Measurements from ENCODE around the gene GNAI2.

Gene GNAI2

DNA sequence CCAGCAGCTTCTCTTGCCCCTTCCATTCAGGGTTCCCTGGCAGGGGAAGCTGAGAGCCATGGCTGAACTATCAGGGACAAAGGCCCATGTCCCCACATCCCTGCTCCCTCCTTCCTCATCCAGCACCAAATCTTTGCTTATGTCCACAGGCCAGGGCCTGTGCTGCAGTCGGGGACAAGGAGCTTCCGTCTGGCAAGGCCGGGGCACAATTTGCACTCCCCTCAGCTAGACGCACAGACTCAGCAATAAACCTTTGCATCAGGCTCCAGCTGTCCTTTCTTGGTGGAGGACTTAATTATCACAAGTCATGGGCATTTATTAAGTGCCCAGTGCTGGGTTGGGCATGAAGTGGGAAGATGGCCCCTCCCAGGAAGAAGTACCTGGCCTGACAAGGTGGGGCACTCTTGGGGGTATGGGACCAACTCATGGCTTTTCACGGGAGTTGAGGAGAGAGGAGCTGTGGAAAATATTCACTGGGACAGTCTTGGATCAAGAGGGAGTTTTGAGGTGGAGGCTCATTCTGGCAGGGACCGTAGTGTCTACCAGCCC, 39.7 kb upstream of the GNAI2 start:
- TF ChIP-seq, protein P1, sequence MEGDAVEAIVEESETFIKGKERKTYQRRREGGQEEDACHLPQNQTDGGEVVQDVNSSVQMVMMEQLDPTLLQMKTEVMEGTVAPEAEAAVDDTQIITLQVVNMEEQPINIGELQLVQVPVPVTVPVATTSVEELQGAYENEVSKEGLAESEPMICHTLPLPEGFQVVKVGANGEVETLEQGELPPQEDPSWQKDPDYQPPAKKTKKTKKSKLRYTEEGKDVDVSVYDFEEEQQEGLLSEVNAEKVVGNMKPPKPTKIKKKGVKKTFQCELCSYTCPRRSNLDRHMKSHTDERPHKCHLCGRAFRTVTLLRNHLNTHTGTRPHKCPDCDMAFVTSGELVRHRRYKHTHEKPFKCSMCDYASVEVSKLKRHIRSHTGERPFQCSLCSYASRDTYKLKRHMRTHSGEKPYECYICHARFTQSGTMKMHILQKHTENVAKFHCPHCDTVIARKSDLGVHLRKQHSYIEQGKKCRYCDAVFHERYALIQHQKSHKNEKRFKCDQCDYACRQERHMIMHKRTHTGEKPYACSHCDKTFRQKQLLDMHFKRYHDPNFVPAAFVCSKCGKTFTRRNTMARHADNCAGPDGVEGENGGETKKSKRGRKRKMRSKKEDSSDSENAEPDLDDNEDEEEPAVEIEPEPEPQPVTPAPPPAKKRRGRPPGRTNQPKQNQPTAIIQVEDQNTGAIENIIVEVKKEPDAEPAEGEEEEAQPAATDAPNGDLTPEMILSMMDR (IDR thresholded peaks at IDR 0.05; ENCODE audit: control insufficient read depth, insufficient read depth, low read depth, low read length, missing control alignments): no peak
- H3K4me3 ChIP-seq (ENCODE audit: control insufficient read depth, low read depth, low read length): no peak overlapping the region
- DNase-seq (ENCODE audit: low read depth): no peak

DNA sequence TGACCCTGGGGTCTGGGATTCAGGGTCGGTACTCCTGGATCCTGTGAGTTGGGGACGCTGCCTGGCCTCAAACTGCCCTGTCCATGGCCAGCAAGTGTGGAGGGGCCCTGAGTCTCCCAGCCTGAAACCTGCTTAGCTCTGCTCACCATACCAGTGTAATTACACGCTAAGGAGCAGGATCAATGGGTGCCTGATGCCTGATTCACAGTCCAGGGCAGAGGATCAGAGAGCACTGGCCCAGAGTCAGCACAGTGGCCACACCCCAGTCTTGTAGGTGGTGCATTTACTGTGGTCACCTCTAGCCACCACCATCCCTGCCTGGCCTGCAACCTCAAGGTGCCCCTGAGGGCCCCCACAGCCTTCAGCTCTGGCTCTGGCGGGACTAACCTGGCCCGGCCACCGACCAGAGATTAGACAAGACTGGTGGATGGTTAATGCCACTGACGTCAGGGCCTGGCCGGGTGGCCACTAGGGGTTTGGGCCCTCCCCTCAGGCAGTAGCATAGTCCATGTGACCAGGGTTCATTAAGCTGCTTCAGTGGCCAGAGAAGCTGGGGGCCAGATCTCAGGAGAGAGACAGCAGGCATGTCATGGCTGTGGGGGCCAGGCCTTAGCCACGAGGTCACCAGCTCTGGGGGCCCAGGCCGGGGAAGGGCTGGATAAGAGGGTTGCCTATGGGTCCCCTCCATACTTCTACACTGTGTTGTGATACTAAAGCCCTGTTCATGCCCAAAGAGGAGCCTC, 34.3 kb upstream of the GNAI2 start:
- TF ChIP-seq, protein P1 (IDR thresholded peaks at IDR 0.05; ENCODE audit: control insufficient read depth, insufficient read depth, low read depth, low read length, missing control alignments): no peak
- no peak for DNase-seq (ENCODE audit: low read depth)
- H3K4me3 ChIP-seq (ENCODE audit: control insufficient read depth, low read depth, low read length): no peak overlapping the region

DNA sequence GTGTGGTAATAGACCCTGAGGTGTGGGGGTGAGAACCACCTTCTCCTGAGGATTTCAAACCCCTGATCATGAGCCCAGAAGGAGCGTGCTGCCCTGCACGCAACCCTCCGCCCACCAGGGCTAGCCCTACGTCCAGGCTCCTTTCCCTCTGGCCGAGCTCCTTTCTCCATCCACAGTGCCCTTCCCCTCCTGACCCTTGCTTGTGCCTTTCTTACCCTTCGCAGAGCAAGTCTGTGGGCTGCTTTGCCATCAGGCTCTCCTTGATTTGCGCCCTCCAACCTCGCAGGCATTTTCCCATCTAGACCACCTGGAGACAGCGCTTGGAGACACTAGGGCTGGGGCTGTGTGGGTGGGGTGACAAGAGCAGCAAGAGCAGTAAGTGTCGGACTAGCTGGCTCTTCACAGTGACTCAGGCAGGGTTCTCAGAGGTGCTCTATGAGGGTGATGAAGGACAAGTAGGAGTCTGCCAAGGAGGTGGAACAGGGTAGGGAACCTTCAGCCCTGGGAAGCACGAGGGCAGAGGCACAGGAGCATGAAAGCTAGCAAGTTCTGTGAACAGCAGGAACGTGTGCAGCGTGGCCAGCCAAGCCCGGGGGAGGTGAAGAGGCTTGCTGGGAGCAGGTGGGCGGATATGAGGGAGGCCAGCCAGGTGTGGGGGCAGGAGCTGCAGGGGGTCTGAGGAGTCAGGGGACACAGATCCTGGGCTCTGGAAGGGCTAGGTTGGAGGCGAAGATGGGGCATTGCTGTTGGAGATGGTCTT, 33.5 kb upstream of the GNAI2 start:
- DNase-seq (ENCODE audit: low read depth): no peak
- TF ChIP-seq, protein P1 (IDR thresholded peaks at IDR 0.05; ENCODE audit: control insufficient read depth, insufficient read depth, low read depth, low read length, missing control alignments): no peak
- no peak overlapping the region for H3K4me3 ChIP-seq (ENCODE audit: control insufficient read depth, low read depth, low read length)

DNA sequence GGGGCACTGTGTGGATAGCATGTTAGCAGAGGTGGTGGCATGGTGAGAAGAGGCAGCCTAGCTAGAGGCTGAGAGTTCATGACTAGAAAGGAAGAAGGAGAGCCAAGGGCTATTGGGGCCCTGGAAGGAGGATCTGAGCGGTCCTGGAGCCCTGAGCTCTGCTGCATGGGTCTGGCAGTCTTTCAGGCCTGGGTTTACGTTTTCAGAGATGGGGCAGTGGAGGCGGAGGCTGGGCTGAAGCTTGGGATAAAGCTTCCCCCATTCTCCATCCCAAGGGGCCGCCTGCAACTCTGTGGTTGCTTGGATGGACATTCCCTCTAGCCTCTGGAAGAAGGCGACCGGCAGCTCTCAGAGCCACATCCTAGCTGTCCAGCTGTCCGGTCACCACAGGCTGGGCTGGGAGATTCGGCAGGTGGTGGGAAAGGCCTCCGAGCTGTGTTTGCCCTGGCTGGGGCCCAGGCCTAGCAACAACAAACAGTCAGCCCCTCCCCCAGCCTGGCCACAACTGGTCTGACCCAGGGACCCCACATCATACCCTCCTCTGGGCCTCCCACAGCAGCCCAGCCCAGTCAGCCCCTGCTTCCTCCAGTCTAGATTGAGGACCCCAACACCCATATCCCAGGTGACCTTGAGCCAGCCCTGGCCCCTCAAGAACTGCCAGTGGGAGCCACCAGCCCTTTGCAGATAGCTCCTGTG, 32.7 kb upstream of the GNAI2 start:
- TF ChIP-seq, protein P1 (IDR thresholded peaks at IDR 0.05; ENCODE audit: control insufficient read depth, insufficient read depth, low read depth, low read length, missing control alignments): no peak
- no peak for DNase-seq (ENCODE audit: low read depth)
- no peak overlapping the region for H3K4me3 ChIP-seq (ENCODE audit: control insufficient read depth, low read depth, low read length)

DNA sequence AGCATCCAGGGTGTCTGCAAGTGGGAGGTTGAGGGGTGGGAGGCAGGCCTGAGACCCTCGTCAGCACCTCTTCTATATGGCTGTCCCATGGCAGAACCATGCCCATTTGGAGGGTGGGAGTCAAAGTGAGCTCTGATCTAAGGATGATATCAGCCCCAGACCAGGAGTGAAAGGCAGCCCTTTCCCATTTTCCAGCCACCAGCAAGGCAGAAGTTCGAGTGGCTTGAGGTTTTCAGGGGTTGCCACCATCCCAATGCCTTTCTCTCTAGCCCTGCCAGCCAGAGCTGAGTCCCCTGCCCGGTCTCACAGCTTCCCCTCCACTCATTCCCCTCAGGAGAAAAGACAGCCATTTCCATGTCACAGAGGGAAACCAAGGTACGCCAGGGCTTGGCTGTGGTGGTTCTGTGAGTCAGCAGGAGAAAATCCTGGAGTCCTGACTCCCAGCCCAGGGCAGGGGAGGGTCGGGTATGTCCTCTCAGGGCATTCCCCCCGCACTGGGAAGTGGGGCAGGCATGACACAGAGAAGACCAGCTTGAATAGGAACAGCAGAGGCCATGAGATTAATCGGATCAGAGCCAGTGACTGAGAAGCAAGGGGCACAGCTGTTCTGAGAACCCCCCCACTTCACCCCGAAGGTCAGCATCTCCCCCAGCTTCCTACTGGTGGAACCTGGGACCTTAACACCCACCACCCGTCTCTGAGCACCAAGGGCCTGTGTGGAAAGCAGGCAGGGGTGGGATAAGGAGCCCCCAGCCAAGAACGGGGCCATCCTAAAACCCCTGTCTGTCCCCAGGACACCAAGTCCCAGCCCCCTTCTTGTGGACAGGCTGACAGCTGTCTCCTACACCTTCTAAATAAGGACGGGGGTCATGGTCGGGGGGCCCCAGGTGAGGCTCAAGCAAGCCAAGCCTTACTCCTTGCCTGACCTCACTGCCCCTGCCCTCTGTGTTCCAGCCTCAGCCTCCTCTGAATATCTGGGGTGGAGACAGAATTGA, 31.9 kb upstream of the GNAI2 start:
- TF ChIP-seq, protein P1 (IDR thresholded peaks at IDR 0.05; ENCODE audit: control insufficient read depth, insufficient read depth, low read depth, low read length, missing control alignments): no peak
- DNase-seq (ENCODE audit: low read depth): no peak
- no peak overlapping the region for H3K4me3 ChIP-seq (ENCODE audit: control insufficient read depth, low read depth, low read length)
